Activated CD4-positive, alpha-beta T cell treated with anti-CD3 and anti-CD28 coated beads, Interleukin-2, amount 10 ng/mL, durations not matched to agents 7 days and 5 days (primary cell): Measurements from ENCODE around the gene GCN1. TPM values are rescaled to one million over a fixed set of nuclear protein-coding genes. Genes with fewer than 3 reads are reported as not detected.
"Not testable (repeated sequence)": the region's sequence is repeated elsewhere in the genome, so short reads cannot be mapped to it uniquely, and the experiment has no call there.

ENCODE experiments used
- CTCF ChIA-PET: fragments of 350-600 bp; sonication (Branson Sonifier 250); formaldehyde crosslinking; loops from one replicate; lab custom pipeline; 2021; ENCODE audit warnings: antibody characterized with exemption; lab: Charles Lee
- POLR2A ChIA-PET: fragments of 350-600 bp; sonication (Branson Sonifier 250); formaldehyde crosslinking; loops from one replicate; lab custom pipeline; 2021; ENCODE audit warnings: antibody characterized with exemption; lab: Charles Lee
- DNase-seq: peaks from one replicate; pipeline ENCODE4 v3.0.0-alpha.2; 2020
- H3K27ac Mint-ChIP-seq: one replicate; pipeline ENCODE4 v1.8.0; 2021; ENCODE audit warnings: mild to moderate bottlenecking, moderate library complexity, mixed read lengths
- H3K27me3 Mint-ChIP-seq: one replicate; pipeline ENCODE4 v1.8.0; 2021; ENCODE audit warnings: mixed read lengths
- H3K36me3 Mint-ChIP-seq: one replicate; pipeline ENCODE4 v1.8.0; 2021; ENCODE audit warnings: low read depth, mixed read lengths
- H3K4me1 Mint-ChIP-seq: one replicate; pipeline ENCODE4 v1.8.0; 2021; ENCODE audit warnings: mixed read lengths
- H3K4me3 Mint-ChIP-seq: one replicate; pipeline ENCODE4 v1.8.0; 2021; ENCODE audit warnings: mild to moderate bottlenecking, moderate library complexity, mixed read lengths
- H3K9me3 Mint-ChIP-seq: one replicate; pipeline ENCODE4 v1.8.0; 2021; ENCODE audit warnings: mixed read lengths
- total RNA-seq, 2 experiments: library from RNA; stranded (reverse); gene quantifications; one replicate each; pipeline ENCODE4 v1.2.3, GENCODE V29; 2021

Gene GCN1
- total RNA-seq, 2 experiments from 2014 or later, result 90.2 to 95.5 TPM

DNA sequence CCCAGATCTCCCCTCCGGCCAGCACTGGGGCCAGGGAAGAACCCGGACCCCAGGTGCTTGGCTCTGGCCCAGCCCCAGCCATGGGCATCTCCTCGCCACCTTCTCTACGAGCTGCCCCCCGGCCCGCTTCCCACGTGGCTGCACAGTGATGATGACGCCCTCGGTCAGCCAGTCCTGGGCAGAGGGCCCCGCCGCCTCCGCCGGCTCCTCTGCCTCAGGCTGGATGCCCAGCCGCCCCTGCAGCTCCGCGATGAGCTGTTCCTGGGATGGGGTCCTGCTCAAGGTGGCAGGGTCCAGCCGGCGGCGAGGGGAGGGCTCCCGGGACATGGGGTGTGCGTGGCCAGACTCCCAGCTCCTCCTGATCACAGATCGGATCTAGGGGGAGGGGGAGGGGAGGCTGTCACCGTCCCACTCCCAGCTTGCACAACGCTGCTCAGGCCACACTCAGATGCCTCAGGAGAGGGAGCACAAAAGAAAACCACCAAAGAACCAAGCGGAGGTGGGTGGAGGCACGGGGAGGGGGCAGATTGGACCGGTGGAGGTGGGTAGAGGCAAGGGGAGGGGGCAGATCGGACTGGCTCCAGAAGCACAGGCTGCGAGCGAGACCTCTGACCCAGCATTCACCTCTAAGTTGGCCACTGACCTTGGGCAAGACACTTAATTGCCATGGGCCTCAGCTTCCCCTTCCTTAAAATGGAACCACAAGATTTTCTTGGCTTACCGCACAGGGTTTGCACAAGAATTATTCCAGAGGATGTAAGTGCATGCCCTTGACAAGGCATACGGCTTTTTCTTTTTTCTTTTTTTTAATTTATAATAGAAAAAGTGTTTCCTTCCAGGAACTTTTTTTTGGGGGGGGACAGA is 22.5 kb upstream of the GCN1 start:
- no peak overlapping the region for H3K4me3 Mint-ChIP-seq
- ChIA-PET CTCF (interaction anchor here (1.5 to 2.5 kb wide), 5 partner anchors 8 to 15 kb away, joined by 3 to 26 read pairs (median 6); partner anchors contain the start of gene RPLP0), POLR2A (no interaction called here)
- no peaks in the 10 kb centered on the region for H3K4me1 Mint-ChIP-seq
- H3K27ac Mint-ChIP-seq, result no peak overlapping the region
- no peak for DNase-seq
- H3K9me3 Mint-ChIP-seq, result no peaks in the 10 kb centered on the region
- H3K36me3 Mint-ChIP-seq, result peaks cover 36% of the 10 kb centered on the region
- no peaks in the 10 kb centered on the region for H3K27me3 Mint-ChIP-seq

DNA sequence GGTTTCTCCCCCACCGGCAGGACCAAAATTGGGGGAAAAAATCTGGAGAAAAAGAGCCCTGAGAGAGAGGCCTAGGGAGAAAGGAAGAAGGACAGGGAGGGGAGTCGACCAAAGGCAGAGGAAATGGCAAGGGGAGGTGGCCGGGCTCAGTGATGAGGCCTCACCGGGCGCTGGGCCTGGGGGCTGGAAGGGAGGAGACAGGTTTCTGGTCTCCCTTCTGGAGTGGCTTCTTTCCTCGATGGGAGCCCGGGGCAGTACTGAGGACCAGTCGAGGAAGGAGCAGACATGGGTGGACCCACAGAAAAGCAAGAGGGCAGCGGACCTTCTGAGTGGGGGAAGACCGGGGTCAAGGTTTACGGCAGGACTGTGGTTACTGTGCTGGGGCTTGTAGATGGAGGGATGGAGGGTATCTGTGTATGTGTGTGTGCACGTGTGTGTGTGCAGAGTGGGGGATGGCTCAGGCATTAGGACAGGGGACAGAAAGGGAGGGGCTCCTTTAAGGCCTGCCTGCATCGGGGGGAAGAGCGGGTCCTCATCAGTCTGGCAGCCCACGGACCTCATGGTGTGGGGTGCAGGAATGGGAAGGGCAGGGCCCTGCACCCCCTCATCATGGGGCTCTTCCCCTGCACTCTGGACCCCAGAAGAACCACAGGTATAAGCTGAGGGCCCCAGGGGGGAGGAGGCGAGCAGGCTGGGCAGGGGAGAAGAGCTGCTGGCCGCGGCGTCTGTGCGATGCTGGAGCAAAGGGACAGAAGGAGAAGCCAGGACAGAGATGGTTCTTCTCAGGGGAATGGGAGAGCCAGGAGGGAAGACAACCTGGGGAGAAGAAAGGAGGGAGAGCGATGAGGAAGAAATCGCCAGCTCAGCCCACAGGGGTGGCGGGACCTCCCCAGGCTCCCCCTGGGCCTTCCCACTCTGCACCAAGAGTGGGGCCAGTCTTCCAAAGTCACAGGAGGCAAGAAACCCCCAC is 21.5 kb upstream of the GCN1 start:
- CTCF ChIA-PET, result interaction anchor here (1.7 to 2.3 kb wide), 3 partner anchors 11 to 14 kb away, joined by 4 to 26 read pairs (median 10); partner anchors contain the start of gene RPLP0
- Mint-ChIP-seq H3K27ac (no peak overlapping the region), H3K27me3 (no peaks in the 10 kb centered on the region), H3K4me1 (no peaks in the 10 kb centered on the region), H3K36me3 (peaks cover 45% of the 10 kb centered on the region), H3K4me3 (no peak overlapping the region), H3K9me3 (no peaks in the 10 kb centered on the region)
- DNase-seq, result no peak
- POLR2A ChIA-PET, result no interaction called here

DNA sequence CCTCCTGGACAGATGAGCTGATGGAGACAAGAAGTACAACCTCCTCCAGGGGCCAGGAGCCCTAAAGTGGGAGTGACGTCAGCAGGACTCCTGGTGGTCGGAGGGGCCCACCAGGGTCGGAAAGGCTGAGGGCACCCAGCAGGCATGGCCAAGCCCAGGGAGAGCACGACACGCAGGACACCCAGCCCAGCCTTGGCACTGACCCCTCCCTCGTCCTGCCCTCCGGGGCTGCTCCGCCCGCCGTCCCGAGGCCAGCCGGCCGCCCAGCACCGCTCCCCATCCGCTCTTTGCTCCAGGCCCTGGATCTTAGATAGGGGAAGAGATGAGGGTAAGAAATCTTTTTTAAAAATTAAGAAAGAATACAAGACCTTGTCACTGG is 20.8 kb upstream of the GCN1 start:
- no peaks in the 10 kb centered on the region for H3K9me3 Mint-ChIP-seq
- H3K27ac Mint-ChIP-seq, result no peak overlapping the region
- H3K4me1 Mint-ChIP-seq, result no peaks in the 10 kb centered on the region
- no peaks in the 10 kb centered on the region for H3K27me3 Mint-ChIP-seq
- POLR2A ChIA-PET, result no interaction called here
- CTCF ChIA-PET, result interaction anchor here (0.6 kb wide), 1 partner anchor 278 kb away, joined by 3 read pairs; no protein-coding TSS in a partner anchor
- peaks cover 40% of the 10 kb centered on the region for H3K36me3 Mint-ChIP-seq
- DNase-seq, result no peak
- no peak overlapping the region for H3K4me3 Mint-ChIP-seq

DNA sequence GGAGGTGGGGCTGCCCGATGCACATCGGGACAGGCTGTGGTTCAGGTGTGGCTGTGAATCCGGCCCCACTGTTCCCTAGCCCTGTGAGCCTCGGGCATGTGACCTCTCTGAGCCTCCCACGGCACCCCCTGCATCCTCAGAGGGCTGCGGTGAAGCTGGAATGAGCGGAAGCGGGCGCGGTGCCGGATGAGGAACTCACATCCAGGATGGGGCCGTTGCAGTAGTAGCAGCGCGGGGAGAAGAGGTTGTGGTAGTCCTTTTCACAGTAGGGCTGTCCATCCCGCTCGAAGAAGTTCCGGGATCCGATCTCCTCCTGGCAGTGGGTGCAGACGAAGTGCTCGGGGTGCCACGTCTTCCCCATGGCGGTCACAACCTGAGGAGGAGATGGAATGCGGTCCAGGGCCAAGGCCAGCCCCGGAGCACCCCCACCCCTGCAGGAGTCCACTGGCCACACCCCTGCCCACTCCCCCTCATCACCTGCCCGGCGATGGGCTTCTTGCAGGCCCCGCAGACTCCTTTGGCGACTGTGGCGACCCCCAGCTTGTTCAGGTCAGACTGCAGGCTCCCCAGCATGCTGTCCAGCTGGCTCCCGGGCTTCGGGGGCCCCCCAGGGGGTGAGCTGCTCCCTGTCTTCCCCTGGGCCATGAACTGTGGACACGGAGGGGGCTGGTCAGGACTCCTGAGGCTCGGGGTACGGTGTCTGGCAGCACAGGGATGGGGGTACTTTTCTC is 20.3 kb upstream of the GCN1 start:
- Mint-ChIP-seq H3K4me3 (no peak overlapping the region), H3K27ac (no peak overlapping the region), H3K27me3 (no peaks in the 10 kb centered on the region), H3K4me1 (no peaks in the 10 kb centered on the region), H3K36me3 (peaks cover 40% of the 10 kb centered on the region), H3K9me3 (no peaks in the 10 kb centered on the region)
- CTCF ChIA-PET, result interaction anchor here (0.6 to 0.7 kb wide), 3 partner anchors 13 to 279 kb away, joined by 3 read pairs; no protein-coding TSS in a partner anchor
- DNase-seq, result no peak
- POLR2A ChIA-PET, result no interaction called here

DNA sequence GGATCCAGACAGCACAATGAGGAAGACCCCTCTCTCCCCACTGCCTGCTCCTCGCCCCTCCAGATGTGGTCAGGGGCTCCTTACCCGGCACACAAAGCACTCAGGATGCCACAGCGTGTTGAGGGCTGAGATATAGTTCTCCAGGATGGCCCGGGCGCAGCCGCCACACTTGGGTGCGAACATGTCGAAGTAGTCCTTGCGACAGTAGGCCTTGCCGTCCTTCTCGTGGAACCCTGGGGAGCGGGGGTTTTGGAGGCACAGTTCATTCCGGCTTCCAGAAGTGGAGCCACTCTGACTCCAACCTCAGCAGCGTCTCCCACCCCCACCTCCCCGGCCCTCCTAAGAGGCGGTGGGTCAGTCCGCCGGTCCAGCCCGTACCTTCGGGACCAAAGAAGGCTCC is 19.2 kb upstream of the GCN1 start:
- CTCF ChIA-PET, result interaction anchor here (0.7 kb wide), 1 partner anchor 12 kb away, joined by 3 read pairs; no protein-coding TSS in a partner anchor
- no peak overlapping the region for H3K4me3 Mint-ChIP-seq
- H3K27ac Mint-ChIP-seq, result no peak overlapping the region
- H3K27me3 Mint-ChIP-seq, result no peaks in the 10 kb centered on the region
- no peaks in the 10 kb centered on the region for H3K4me1 Mint-ChIP-seq
- POLR2A ChIA-PET, result no interaction called here
- peaks cover 37% of the 10 kb centered on the region for H3K36me3 Mint-ChIP-seq
- DNase-seq, result no peak
- H3K9me3 Mint-ChIP-seq, result no peaks in the 10 kb centered on the region

DNA sequence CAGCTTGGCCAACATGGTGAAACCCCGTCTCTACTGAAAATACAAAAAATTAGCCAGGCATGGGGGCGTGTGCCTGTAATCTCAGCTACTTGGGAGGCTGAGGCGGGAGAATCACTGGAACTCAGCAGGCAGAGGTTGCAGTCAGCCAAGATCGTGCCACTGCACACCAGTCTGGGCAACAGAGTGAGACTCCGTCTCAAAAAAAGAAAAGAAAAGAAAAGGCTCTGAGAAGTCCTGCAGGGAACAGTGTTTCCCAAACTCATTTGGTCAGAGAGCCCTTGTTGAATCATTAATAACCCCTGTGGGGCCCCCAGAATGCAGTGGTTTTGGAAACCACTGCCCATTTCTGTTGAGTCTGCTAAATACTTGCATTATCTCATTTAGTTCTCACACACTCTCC is 18.7 kb upstream of the GCN1 start:
- H3K27ac Mint-ChIP-seq, POLR2A ChIA-PET, H3K4me1 Mint-ChIP-seq, DNase-seq, H3K9me3 Mint-ChIP-seq, H3K4me3 Mint-ChIP-seq, H3K27me3 Mint-ChIP-seq: not testable (repeated sequence)
- CTCF ChIA-PET, result interaction anchor here (1.2 kb wide), 1 partner anchor 53 kb away, joined by 4 read pairs; no protein-coding TSS in a partner anchor
- peaks cover 34% of the 10 kb centered on the region for H3K36me3 Mint-ChIP-seq

DNA sequence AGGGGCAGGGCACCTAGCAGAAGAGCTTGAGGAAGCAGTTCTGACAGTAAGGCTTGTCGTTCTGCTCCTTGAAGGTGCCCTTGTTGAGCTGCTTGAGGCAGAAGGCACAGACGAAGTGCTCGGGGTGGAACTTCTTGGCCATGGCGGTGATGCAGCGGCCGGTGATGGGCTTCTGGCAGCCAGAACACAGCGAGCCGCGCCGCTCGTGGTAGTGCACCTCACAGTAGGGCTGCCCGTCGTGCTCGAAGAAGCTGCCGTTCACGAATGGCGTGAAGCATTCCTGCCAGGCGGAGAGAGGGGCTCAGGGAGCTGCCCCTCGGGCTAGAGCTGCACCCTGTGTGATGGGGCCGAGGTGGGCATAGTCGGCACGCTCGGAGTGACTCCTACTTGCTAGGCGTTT is 17.8 kb upstream of the GCN1 start:
- ChIA-PET CTCF (interaction anchor here (1.2 kb wide), 1 partner anchor 54 kb away, joined by 4 read pairs; no protein-coding TSS in a partner anchor), POLR2A (no interaction called here)
- H3K4me3 Mint-ChIP-seq, result no peak overlapping the region
- no peaks in the 10 kb centered on the region for H3K9me3 Mint-ChIP-seq
- no peak for DNase-seq
- no peaks in the 10 kb centered on the region for H3K27me3 Mint-ChIP-seq
- H3K4me1 Mint-ChIP-seq, result no peaks in the 10 kb centered on the region
- no peak overlapping the region for H3K27ac Mint-ChIP-seq
- peaks cover 34% of the 10 kb centered on the region for H3K36me3 Mint-ChIP-seq

DNA sequence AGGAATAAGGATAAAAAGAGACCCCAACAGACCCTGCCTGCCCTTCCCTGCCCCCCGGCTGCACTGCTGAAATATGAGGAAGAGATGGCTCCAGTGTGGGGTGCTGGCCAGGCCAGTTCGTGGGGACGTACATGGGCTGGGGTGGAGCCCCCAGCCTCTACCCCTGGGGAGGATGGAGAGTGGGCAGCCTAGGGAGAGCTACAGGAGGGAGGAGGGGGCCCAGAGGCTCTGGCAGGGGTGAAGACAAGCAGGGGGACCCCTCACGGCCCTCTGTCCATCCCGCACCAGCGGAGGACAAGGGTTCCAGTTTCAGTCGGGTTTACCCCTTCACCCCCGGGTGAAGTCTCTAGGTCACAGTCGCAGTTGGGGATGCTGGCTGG is 17.4 kb upstream of the GCN1 start:
- ChIA-PET POLR2A (no interaction called here), CTCF (interaction anchor here (1.2 kb wide), 1 partner anchor 55 kb away, joined by 4 read pairs; no protein-coding TSS in a partner anchor)
- Mint-ChIP-seq H3K27ac (peak overlapping the region; percentile 73), H3K36me3 (peaks cover 34% of the 10 kb centered on the region), H3K4me3 (no peak overlapping the region), H3K4me1 (no peaks in the 10 kb centered on the region), H3K9me3 (no peaks in the 10 kb centered on the region), H3K27me3 (no peaks in the 10 kb centered on the region)
- no peak for DNase-seq

DNA sequence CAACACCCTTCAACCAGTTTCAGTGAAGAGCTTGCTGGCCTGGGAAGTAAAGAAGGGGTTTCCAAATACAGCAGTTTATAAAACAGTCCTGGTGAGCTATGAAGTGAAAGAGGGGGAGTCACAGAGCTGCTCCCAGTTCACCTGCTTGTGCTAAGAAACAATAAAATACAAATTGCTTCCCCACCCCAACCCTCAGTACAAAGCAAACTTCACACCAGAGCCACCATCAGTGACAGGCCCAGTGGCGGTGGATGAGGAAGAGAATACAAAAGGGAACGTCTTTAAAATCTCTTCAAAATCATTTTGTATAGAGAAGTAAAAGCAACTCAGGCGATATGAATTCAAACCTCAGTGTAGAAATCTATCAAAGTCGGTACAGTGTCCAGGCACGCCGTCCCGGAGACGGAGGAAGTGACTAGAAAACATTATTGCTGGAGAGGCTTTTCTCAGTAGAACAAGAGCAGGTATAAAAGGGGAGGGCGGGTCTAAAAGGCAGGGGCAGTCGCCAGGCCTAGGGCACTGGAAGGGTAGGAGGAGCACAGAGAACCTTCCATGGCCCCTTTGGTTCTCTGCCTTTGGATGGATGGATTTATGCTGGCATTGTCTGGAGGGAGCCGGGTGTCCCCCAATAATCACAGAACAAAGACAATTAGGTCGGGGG is 16.9 kb upstream of the GCN1 start:
- no peaks in the 10 kb centered on the region for H3K9me3 Mint-ChIP-seq
- no peak overlapping the region for H3K4me3 Mint-ChIP-seq
- no peaks in the 10 kb centered on the region for H3K27me3 Mint-ChIP-seq
- H3K36me3 Mint-ChIP-seq, result peaks cover 37% of the 10 kb centered on the region
- H3K4me1 Mint-ChIP-seq, result no peaks in the 10 kb centered on the region
- CTCF ChIA-PET, result interaction anchor here (1.2 to 1.7 kb wide), 3 partner anchors 10 to 54 kb away, joined by 5 to 10 read pairs (median 7); partner anchors contain the start of genes PXN and RPLP0
- POLR2A ChIA-PET, result interaction anchor here (0.6 kb wide), 1 partner anchor 10 kb away, joined by 7 read pairs; the partner anchor contains the start of gene RPLP0
- no peak for DNase-seq
- peak overlapping the region; percentile 11 for H3K27ac Mint-ChIP-seq

DNA sequence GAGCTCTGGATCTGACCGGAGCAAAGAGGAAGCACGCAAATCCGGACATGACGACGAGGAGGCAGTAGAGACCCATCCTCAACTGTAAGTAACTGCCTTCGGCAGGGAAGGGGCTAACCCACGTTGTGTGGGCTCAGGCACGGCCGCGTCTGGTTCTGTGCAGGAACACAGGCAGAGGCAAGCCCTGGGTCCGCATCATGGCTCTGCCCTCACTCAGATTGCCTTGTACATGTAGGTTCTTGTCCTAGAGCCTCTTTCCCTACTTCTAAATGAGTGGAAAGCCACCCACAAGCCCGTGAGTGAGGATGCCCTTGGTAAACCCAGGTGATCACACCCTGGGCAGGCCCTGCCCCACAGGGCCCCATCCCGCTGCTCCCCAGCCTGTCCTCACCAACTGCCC is 15.3 kb upstream of the GCN1 start:
- H3K4me1 Mint-ChIP-seq, result no peaks in the 10 kb centered on the region
- ChIA-PET POLR2A (no interaction called here), CTCF (interaction anchor here (0.6 to 1.9 kb wide), 3 partner anchors 8 to 83 kb away, joined by 4 to 10 read pairs (median 7); partner anchors contain the start of genes RNU4-1 and RPLP0)
- H3K4me3 Mint-ChIP-seq, result no peak overlapping the region
- peaks cover 29% of the 10 kb centered on the region for H3K36me3 Mint-ChIP-seq
- H3K27me3 Mint-ChIP-seq, result no peaks in the 10 kb centered on the region
- H3K9me3 Mint-ChIP-seq, result no peaks in the 10 kb centered on the region
- no peak overlapping the region for H3K27ac Mint-ChIP-seq
- DNase-seq, result no peak

DNA sequence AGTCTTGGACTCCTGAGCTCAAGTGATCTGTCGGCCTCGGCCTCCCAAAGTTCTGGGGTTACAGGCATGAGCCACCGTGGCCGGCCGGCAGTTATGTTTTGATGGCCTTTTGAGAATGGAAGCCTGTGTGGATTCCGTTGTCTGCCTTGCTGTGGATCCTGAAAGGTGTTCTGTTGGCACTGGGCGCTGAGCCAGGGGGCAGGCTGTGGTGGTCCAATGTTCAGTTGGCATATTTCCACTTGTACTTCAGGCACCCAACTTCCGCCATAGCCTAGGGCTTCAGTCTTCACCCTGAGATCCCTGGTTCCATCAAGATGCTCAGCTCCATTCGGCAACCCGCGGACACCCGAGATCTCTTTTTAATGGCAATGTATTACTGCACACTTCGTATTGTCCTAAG is 12.7 kb upstream of the GCN1 start:
- Mint-ChIP-seq H3K27me3 (no peaks in the 10 kb centered on the region), H3K9me3 (no peaks in the 10 kb centered on the region), H3K27ac (no peak overlapping the region), H3K4me3 (no peak overlapping the region), H3K4me1 (peaks cover 6% of the 10 kb centered on the region), H3K36me3 (peaks cover 19% of the 10 kb centered on the region)
- CTCF ChIA-PET, result interaction anchor here (1.1 to 1.3 kb wide), 2 partner anchors 13 to 21 kb away, joined by 3 to 6 read pairs; no protein-coding TSS in a partner anchor
- no peak for DNase-seq
- POLR2A ChIA-PET, result no interaction called here
